Fibroblast of lung (primary cell): ENCODE results near the gene DGKG. TPM values are rescaled to one million over a fixed set of nuclear protein-coding genes. Genes with fewer than 3 reads are reported as not detected.

Experiments
- DNase-seq, 2 donors: peaks; one replicate each; pipeline versions ENCODE4 v3.0.0 to v3.0.0-alpha.2; 2010; ENCODE audit warnings: low read depth in 2 of 2
- H2AFZ ChIP-seq: 2 replicates; pipeline ENCODE4 v1.5.1; 2012; ENCODE audit warnings: low read length, control low read depth, inconsistent platforms
- H3K27ac ChIP-seq: 2 replicates; pipeline ENCODE4 v1.5.1; 2011; ENCODE audit warnings: low read length, control low read depth; ENCODE audit not compliant: insufficient read depth
- H3K27me3 ChIP-seq: 2 replicates; pipeline ENCODE4 v1.5.1; 2011; ENCODE audit warnings: mild to moderate bottlenecking, low read length; ENCODE audit not compliant: control insufficient read depth, insufficient read depth
- H3K36me3 ChIP-seq: 2 replicates; pipeline ENCODE4 v1.5.1; 2011; ENCODE audit warnings: low read length; ENCODE audit not compliant: control insufficient read depth, insufficient read depth
- H3K4me1 ChIP-seq: 2 replicates; pipeline ENCODE4 v1.5.1; 2011; ENCODE audit warnings: low read length; ENCODE audit not compliant: control insufficient read depth, insufficient read depth; ENCODE audit errors: extremely low read depth
- H3K4me2 ChIP-seq: 2 replicates; pipeline ENCODE4 v1.5.1; 2011; ENCODE audit warnings: low read length, control low read depth; ENCODE audit not compliant: insufficient read depth; ENCODE audit errors: extremely low read depth
- H3K4me3 ChIP-seq, 4 experiments: fragments of 200-600 bp in 1 of 4; sonication (generic) in 1 of 4; replicated peaks in 1 of 4; 2 replicates each; pipeline ENCODE4 v1.5.1; 2011 to 2016; ENCODE audit warnings: low read length in 4 of 4, low read depth in 3 of 4, mild to moderate bottlenecking in 3 of 4, control low read depth in 2 of 4, inconsistent platforms in 1 of 4, mixed read lengths in 1 of 4; ENCODE audit not compliant: insufficient read depth in 1 of 4; ENCODE audit errors: control extremely low read depth in 1 of 4
- H3K79me2 ChIP-seq: 2 replicates; pipeline ENCODE4 v1.5.1; 2012; ENCODE audit warnings: mild to moderate bottlenecking, low read length, inconsistent platforms; ENCODE audit not compliant: control insufficient read depth, insufficient read depth
- H3K9ac ChIP-seq: 2 replicates; pipeline ENCODE4 v1.5.1; 2011; ENCODE audit warnings: mild to moderate bottlenecking, low read length, control low read depth; ENCODE audit not compliant: insufficient read depth
- H3K9me3 ChIP-seq: 2 replicates; pipeline ENCODE4 v1.5.1; 2012; ENCODE audit warnings: low read depth, low read length; ENCODE audit not compliant: control insufficient read depth, insufficient read depth
- H4K20me1 ChIP-seq: 2 replicates; pipeline ENCODE4 v1.5.1; 2011; ENCODE audit warnings: low read length; ENCODE audit not compliant: control insufficient read depth, insufficient read depth; ENCODE audit errors: extremely low read depth
- EZH2 ChIP-seq: IDR thresholded peaks from 2 replicates; pipeline ENCODE4 v1.5.1; 2012; ENCODE audit warnings: low read length, control low read depth, mild to moderate bottlenecking; ENCODE audit errors: missing control alignments
- polyA plus RNA-seq, 2 donors: library from polyadenylated mRNA; depleted of rRNA in 1 of 2; stranded (reverse) in 1 of 2; unstranded in 1 of 2; fragments of >200 nt; gene quantifications; 2 replicates each; pipeline ENCODE4 v1.2.1, GENCODE V29; 2011 to 2012; ENCODE audit warnings: missing spikeins in 1 of 2
- total RNA-seq: library from RNA; depleted of rRNA; stranded (reverse); fragments of >200 nt; gene quantifications from 2 replicates; pipeline ENCODE4 v1.2.1, GENCODE V29; 2014
- TF ChIP-seq, protein P1 (sequence below), 2 donors: IDR thresholded peaks in 1 of 2; conservative IDR thresholded peaks in 1 of 2; 1 replicate in 1 of 2; 2 replicates in 1 of 2; pipeline ENCODE4 v1.5.1; 2011 to 2012; ENCODE audit warnings: low read length in 2 of 2, control low read depth in 1 of 2, inconsistent platforms in 1 of 2, low read depth in 1 of 2, mild to moderate bottlenecking in 1 of 2

DGKG gene
- total and polyA plus RNA-seq, 2 donors (not counting 1 experiment from before 2014, with no cell fraction given) = 3.7 to 4.8 TPM

DNA sequence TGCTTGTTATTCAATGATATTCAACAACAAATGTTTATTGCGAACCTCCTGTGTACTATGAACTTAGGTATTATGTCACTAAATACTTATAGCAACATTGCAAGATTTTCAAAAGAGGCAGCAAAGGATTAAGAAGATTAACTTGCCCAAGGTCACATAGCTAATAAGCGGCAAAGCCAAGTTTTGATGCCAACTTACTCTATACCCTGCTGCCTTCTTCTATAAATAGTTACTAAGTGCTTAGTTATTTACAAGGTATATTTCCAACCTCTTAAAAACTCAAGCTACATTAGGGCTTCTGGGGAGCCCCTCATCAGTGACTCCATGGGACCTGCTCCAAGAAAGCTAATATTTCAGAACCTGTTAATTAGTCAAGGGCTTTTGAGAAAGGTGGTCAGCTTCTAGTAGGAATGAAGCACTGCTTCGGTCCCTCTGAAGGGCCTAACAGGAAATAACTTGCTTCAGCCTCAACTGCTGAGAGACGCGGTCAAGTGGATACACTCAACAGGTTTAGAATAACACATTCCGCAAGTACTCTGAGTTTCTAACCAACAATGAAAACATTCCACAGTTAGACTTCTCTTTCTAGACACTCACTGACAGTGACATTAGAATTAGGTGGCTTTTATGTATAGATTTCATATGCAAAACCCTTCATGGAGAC is 125.5 kb downstream of the DGKG start:
- TF ChIP-seq, protein P1, sequence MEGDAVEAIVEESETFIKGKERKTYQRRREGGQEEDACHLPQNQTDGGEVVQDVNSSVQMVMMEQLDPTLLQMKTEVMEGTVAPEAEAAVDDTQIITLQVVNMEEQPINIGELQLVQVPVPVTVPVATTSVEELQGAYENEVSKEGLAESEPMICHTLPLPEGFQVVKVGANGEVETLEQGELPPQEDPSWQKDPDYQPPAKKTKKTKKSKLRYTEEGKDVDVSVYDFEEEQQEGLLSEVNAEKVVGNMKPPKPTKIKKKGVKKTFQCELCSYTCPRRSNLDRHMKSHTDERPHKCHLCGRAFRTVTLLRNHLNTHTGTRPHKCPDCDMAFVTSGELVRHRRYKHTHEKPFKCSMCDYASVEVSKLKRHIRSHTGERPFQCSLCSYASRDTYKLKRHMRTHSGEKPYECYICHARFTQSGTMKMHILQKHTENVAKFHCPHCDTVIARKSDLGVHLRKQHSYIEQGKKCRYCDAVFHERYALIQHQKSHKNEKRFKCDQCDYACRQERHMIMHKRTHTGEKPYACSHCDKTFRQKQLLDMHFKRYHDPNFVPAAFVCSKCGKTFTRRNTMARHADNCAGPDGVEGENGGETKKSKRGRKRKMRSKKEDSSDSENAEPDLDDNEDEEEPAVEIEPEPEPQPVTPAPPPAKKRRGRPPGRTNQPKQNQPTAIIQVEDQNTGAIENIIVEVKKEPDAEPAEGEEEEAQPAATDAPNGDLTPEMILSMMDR (conservative IDR thresholded peaks at IDR 0.05 in 1 of 2, IDR thresholded peaks at IDR 0.05 in 1 of 2; ENCODE audit: low read depth in 1 of 2, low read length in 2 of 2) = no peak
- no peak for TF ChIP-seq EZH2

DNA sequence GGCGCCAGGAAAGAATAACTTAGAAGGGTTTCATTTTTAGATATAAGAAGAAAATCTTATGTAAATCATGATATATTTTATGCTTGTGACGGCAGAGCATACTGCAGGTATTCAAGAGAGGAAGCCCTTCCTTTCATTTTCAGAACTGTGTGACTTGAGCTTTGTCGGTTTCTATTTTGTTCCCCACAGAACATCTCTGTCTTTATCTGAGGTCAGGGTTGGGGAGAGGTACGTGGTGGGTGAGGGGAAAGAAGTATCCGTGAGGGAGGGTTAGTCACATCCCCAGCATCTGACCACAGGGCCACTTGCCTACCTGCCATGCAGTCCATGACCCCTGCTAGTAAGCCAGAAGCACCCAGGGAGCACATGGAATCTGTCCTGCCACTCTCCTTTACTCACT is 126.5 kb downstream of the DGKG start:
- H3K27me3 ChIP-seq = no peaks in the 10 kb centered on the region
- TF ChIP-seq, protein P1 (conservative IDR thresholded peaks at IDR 0.05 in 1 of 2, IDR thresholded peaks at IDR 0.05 in 1 of 2; ENCODE audit: low read depth in 1 of 2, low read length in 2 of 2) = no peak
- no peak for TF ChIP-seq EZH2
- H3K9me3 ChIP-seq = no peaks in the 10 kb centered on the region
- no peaks in the 10 kb centered on the region for H3K79me2 ChIP-seq
- H4K20me1 ChIP-seq = no peaks in the 10 kb centered on the region
- H2AFZ ChIP-seq = no peak overlapping the region
- no peak overlapping the region for H3K4me2 ChIP-seq
- H3K36me3 ChIP-seq = no peaks in the 10 kb centered on the region
- no peaks in the 10 kb centered on the region for H3K4me1 ChIP-seq
- H3K9ac ChIP-seq = no peak overlapping the region
- no peak overlapping the region for H3K4me3 ChIP-seq
- no peak overlapping the region for H3K27ac ChIP-seq
- DNase-seq = no peak

More for the DNA sequence above, 125.5 kb downstream of the DGKG start:
- no peaks in the 10 kb centered on the region for H3K27me3 ChIP-seq
- no peak overlapping the region for H2AFZ ChIP-seq
- DNase-seq = peak in 1 of 2 donors; percentile 49
- no peak overlapping the region for H3K4me2 ChIP-seq
- H3K9me3 ChIP-seq = no peaks in the 10 kb centered on the region
- H3K79me2 ChIP-seq = no peaks in the 10 kb centered on the region
- H3K9ac ChIP-seq = no peak overlapping the region
- H3K4me3 ChIP-seq = no peak overlapping the region
- H4K20me1 ChIP-seq = no peaks in the 10 kb centered on the region
- H3K27ac ChIP-seq = no peak overlapping the region
- no peaks in the 10 kb centered on the region for H3K4me1 ChIP-seq
- H3K36me3 ChIP-seq = no peaks in the 10 kb centered on the region

DNA sequence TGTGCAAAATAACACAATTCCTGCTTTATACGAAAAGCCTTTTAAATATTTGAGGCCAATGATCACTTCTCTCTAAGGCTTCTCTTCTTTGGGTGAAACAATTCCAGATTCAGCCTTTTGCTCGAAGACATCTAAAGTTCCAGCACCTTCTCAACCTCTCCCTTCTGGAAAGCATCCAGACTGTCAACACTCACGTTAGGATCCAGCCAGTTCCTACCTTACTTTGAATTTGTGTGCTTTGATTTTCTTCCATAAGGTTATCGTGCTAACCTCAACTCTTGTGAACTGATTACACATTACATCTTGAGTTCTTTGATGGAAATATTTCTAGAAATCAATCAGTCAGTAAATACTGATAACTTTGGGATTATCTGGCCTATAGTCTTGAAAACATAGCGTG is 127.9 kb downstream of the DGKG start:
- TF ChIP-seq, protein P1 (conservative IDR thresholded peaks at IDR 0.05 in 1 of 2, IDR thresholded peaks at IDR 0.05 in 1 of 2; ENCODE audit: low read depth in 1 of 2, low read length in 2 of 2) = no peak
- TF ChIP-seq EZH2 = no peak

More for the DNA sequence above, 127.9 kb downstream of the DGKG start:
- Histone ChIP-seq H2AFZ (no peak overlapping the region), H3K79me2 (no peaks in the 10 kb centered on the region), H3K4me3 (no peak overlapping the region), H4K20me1 (no peaks in the 10 kb centered on the region), H3K36me3 (no peaks in the 10 kb centered on the region), H3K27ac (no peak overlapping the region), H3K9ac (no peak overlapping the region), H3K4me1 (no peaks in the 10 kb centered on the region), H3K9me3 (no peaks in the 10 kb centered on the region), H3K4me2 (no peak overlapping the region), H3K27me3 (no peaks in the 10 kb centered on the region)
- DNase-seq = no peak
